Posterior vena cava (tissue), 2 donors: ENCODE results near the gene FSIP1. TPM values are rescaled to one million over a fixed set of nuclear protein-coding genes. Genes with fewer than 3 reads are reported as not detected.

Experiments
- DNase-seq: peaks from one replicate; pipeline ENCODE4 v3.0.0-alpha.2; 2020; ENCODE audit warnings: low spot score
- intact Hi-C, 2 donors: fragments of 100-400 bp; cut with DNase I; formaldehyde crosslinking; loops; one replicate each; pipeline versions ENCODE4 v1.14.1 to v1.14.2; 2022 to 2023
- total RNA-seq, 2 donors: library from RNA; stranded (reverse); fragmentation: NEBNext Ultra II Directional; extraction: Animal tissue kit (Norgen Biotek cat#: 25700); gene quantifications; one replicate each; pipeline ENCODE4 v1.2.1, GENCODE V29; 2021
- donor health status: DM: yes; HTN: yes; CAD: no.
- donor health status: DM: yes; HTN: yes; CAD: no.

Gene FSIP1
- total RNA-seq, 2 donors from 2014 or later, result 0.69 to 1.00 TPM

DNA sequence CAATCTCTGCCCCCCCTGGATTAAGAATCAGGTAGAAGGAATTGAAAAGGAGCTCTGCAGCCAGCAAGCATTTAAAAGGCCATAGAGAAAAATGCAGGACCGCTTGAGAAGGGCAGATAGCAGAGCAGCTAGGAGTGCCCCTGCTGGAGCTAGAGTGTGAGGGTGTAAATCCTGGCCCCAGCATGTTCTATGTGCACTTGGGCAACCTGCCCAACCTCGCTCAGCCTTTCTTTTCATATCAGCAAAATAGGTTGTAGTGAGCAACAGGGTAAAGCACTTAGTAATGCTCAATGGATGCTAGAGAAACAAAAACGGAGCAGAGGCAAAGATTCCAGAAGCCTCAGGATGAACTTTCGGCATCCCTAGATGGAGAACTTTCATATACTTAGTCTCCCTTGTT, 226.8 kb downstream of the FSIP1 start:
- intact Hi-C loops, result no loop called here

DNA sequence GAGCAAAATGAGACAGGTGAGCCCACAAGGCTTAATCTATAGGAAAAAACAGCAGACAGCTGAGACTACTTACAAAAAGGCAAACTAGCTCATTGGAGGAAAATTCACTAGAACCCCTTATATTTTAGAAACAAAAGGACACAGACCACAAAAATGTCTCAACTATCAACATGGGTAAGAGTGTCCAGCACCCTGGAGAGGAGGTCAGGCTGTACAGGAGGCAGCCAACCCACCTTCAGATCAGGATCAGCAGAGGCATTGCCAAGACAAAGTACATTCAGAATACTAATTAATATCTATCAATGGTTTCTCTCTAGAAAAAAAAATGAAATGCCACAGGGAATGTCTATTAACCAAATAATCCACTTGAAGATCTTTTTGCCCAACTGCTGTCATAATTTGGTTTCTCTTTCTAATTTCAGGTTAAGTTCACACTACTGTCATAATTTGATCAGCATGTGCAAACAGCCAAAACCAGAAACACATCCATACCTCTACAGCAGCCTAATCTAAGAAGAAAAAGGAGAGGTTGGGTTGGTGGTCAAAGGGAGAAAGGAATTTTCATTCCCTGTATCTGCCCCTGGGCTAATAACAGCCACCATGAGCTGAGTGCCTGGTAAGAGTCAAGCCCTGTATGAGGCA, 227.8 kb downstream of the FSIP1 start:
- DNase-seq, result no peak
- intact Hi-C loops, result no loop called here

More for the DNA sequence above, 226.8 kb downstream of the FSIP1 start:
- DNase-seq, result no peak

DNA sequence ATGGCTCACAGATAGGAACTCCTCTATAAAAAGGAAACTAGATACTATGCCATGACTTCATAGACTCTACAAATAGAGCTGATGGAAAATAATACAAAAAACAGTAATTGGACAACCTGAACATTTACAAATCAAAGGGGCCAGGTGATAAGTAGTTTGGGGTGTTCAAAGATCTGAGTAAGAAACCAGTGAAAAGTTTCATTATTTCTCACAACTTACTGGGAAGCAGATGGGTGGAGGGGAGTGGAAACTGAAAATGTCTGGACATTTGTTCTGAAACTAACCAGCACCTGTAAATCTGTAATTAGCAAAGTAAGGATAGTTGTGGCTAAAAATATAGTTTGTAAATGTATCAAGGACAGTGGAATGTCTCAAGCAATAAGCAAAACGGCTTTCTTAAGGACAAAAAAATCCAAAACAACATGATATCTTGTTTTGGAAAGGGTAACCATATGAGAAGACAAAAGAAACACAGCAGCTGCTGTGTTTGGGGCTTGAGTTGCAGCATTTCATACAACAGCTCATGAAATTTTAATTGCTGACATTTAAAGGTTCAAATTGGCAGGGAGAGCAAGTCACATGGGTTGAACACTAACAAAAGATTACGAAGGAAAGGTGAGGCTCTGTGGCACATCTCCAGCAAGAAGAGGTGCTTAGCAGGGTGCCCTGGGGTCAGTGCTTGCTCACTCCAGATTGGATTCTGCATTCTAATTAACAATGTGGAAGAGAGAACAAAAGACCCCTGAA, 228.5 kb downstream of the FSIP1 start:
- intact Hi-C loops, result no loop called here
- no peak for DNase-seq

DNA sequence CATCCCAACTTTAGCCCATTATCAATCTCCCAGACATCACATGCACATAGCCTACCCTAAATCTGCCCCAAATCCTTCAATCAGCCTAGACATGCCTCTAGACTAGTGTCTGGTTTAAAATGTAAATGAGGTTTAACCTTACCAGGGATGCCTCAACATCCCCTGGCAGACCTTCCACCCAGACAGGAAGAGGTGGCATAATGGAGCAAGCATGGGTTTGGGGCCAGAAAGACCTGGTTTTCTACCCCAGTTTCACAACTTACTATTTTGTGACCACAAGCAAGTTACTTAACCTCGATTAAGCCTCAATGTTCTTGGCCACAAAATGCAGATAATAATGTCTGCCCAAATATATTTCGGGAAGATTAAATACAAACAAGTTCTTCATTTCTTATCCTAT, 230.1 kb downstream of the FSIP1 start:
- intact Hi-C loops, result no loop called here
- DNase-seq, result no peak

DNA sequence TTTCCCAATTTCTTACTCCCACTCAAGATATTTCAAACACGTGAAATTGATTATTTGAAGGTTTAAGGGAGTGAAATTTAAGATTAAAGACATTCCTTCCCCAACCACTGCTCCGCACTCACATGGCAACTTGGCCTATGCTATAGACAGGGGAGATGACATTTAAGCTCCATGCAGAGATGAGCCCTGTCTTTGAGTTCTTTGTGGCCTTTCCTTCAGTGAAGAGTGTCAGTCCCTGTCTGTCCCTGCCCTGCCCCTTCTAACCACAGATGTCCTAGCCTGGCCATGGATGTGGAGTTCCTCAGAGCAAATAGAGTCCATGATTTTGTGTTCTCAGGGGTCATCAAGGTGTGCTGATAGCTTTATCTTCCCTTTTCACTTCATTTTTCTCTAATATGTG, 231.2 kb downstream of the FSIP1 start:
- no peak for DNase-seq
- intact Hi-C loops, result no loop called here

Other genes with a start within 250 kb of the FSIP1 start
- gene THBS1, start 201.8 kb downstream of the FSIP1 start, total RNA-seq, result 1,000 to 10,000 TPM in 1 of 2 donors, 100 to 1,000 TPM in 1; 585 to 1,947 TPM
- 10 to 100 TPM; 11.0 to 24.2 TPM for gene GPR176, start 137.4 kb upstream of the FSIP1 start, total RNA-seq
- 10 to 100 TPM; 26.2 to 29.5 TPM for gene EIF2AK4, start 151.3 kb upstream of the FSIP1 start, total RNA-seq